HG03097 (cell line): ENCODE data around the gene KIF20A.
"Not testable (repeated sequence)": the region's sequence is repeated elsewhere in the genome, so short reads cannot be mapped to it uniquely, and the experiment has no call there.

ENCODE experiments used
- ATAC-seq: cut with Tn5 transposase; IDR thresholded peaks from one replicate; pipeline ENCODE4 v1.9.1; 2021; ENCODE audit not compliant: unreplicated experiment, low FRiP score

KIF20A gene

GRCh38 chr5:138178516-138179276, at the start of gene KIF20A, which contains the start of gene BRD8:
KIF20A (plus strand) TSS chr5:138179112; CDS start chr5:138179681, 569 bp downstream.
BRD8 (minus strand) TSS chr5:138178630; CDS start chr5:138178614, 16 bp downstream.
- ATAC-seq = peak; percentile 83

- ATAC-seq = no peak
Measured at GRCh38 chr5:138129347-138129746, 49.6 kb upstream of the KIF20A start.

DNA sequence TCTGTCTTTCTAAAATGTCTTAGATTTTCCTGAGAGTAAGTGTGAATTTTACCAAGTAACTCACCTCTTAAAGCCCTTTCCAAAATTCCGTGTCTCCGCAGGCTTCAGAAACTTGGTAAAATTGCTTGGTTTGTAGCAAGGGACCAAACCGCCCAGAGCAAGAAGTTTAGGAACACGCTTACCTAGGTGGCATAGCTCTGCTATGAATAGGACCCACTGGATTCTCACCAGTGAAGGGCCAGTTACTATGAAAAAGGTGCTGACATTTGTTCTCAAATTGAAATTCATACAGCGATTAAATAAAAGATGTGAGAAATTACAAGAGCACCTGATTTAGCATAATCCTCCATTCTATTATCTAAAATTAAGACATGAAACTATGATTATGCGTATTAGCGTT, 46.4 kb upstream of the KIF20A start:
- no peak for ATAC-seq

DNA sequence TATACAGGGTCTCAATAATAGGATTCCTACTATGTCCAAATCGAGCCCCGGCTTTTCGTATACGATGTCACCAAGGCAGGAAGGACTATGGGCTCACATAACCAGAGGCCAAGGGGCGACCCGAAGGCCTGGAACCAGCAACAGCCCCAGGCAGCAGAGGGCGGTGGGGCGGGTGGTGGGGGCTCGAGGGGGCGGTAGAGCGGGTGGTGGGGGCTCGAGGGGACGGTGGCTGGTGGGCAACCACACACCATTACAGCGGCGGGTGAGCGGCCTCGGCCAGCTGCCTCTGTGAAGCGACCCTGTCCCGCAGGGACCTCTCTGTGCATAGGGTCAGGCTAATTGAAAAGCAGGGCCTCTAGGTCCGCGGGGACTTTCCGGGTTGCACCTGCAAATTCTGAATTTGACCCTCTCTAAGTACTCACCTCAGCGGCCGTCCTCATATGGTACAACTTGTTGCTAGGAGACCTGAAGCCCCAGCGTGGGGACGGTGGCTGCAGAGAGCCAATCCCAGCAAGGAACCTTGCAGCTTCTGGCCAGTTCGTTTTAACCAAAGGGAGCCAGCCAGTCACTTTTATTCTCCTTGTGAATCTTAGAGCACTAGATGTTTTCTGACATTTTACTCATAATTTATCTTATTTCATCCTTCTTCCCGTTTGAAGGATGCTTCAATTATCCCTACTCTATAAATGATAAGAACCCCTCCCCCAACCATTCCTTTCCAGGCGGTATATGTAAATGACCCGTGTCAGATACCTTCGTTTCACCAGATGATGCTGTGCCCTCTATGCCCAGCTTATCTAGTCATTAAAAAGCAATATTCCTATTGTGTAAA, 39.7 kb upstream of the KIF20A start, which contains the start of gene NME5:
Gene NME5 (minus strand): TSS at position 480 of the 832 bp plus-strand sequence. CDS start 648 bp downstream, outside the sequence.
- no peak for ATAC-seq

DNA sequence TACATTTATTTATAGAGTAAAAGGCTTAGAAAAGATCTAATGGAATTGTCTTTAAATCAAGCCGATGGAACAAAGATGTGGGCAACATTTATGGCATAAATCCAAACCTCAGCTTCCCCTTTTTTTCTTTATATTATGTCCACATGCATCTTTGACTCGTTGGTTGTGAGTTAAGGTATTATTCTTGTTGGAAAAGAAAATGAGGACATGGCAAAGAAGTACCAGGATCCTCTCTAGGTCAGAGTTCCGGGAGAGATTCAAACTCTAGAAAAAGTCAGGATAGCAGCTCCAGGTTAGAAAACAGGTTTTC, 39.2 kb upstream of the KIF20A start:
- ATAC-seq = no peak

- no peak for ATAC-seq
Measured at GRCh38 chr5:138140268-138140667, 38.6 kb upstream of the KIF20A start.

- ATAC-seq = no peak
Measured at GRCh38 chr5:138141734-138142133, 37.2 kb upstream of the KIF20A start.

DNA sequence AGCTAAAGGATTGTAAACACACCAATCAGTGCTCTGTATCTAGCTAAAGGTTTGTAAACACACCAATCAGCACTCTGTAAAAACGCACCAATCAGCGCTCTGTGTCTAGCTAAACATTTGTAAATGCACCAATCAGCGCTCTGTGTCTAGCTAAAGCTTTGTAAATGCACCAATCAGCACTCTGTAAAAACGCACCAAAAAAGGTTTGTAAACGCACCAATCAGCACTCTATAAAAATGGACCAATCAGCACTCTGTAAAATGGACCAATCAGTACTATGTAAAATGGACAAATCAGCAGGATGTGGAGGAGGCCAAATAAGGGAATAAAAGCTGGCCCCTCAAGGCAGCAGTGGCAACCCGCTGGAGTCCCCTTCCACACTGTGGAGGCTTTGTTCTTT, 35.3 kb upstream of the KIF20A start:
- ATAC-seq = not testable (repeated sequence)

DNA sequence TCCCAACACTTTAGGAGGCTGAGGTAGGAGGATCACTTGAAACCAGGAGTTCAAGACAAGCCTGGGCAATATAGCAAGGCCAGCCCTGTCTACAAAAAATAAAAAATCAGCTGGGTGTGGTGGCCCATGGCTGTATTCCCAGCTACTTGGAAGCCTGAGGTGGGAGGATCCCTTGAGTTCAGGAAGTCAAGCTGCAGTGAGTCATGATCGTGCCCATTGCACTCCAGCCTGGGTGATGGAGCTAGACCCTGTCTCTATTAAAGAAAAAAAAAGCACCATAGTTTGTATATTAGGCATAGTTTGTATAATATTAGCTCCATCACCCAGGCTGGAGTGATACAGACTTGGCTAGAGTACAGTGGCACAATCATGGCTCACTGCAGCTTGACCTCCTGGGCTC, 30.1 kb upstream of the KIF20A start:
- ATAC-seq = no peak

GRCh38 chr5:138149530-138149929, 29.4 kb upstream of the KIF20A start:
- no peak for ATAC-seq

GRCh38 chr5:138155977-138156376, 22.9 kb upstream of the KIF20A start:
- not testable (repeated sequence) for ATAC-seq

GRCh38 chr5:138157626-138158025, 21.3 kb upstream of the KIF20A start:
- ATAC-seq = no peak

- no peak for ATAC-seq
Measured at GRCh38 chr5:138159666-138160065, 19.2 kb upstream of the KIF20A start.

DNA sequence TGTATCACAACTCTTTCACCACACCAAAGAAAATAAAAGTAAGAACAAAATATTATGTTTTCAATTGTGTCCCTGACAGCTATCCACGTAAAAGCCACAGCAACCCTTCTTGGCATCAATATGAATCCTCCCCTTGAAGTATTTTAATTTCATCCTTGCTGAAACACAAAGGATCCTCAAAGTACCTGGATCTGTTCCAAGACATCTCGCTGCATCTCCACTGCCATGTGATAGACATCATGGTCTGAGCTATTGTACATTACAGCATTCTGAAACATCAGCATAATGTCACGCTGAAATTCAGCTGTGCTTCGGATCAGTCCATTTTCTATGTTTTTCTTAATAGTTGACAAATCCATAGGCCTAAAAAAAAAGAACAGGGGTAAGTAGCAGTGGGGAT, 18.2 kb upstream of the KIF20A start:
- no peak for ATAC-seq

DNA sequence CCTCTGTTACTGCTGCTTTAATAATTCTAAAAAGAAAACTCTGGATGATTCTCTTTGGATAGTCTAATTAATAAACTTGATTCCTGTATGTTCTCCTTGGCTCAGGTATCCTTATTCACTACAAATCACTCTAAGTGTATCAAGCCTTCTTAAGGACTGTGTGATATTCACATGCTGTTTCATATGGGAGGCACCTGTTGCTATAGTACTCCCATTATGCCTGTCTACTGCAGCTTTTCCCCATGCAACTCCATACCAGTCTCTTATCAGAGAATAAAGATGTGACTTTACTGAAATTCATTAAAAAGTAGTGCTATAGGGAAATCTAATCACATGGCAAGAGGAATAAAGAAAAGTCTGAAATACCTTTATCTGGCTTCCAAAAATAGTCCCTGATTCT, 15.2 kb upstream of the KIF20A start:
- no peak for ATAC-seq

- ATAC-seq = no peak
Measured at GRCh38 chr5:138169124-138169523, 9.8 kb upstream of the KIF20A start.

GRCh38 chr5:138170299-138170698, 8.6 kb upstream of the KIF20A start:
- no peak for ATAC-seq

DNA sequence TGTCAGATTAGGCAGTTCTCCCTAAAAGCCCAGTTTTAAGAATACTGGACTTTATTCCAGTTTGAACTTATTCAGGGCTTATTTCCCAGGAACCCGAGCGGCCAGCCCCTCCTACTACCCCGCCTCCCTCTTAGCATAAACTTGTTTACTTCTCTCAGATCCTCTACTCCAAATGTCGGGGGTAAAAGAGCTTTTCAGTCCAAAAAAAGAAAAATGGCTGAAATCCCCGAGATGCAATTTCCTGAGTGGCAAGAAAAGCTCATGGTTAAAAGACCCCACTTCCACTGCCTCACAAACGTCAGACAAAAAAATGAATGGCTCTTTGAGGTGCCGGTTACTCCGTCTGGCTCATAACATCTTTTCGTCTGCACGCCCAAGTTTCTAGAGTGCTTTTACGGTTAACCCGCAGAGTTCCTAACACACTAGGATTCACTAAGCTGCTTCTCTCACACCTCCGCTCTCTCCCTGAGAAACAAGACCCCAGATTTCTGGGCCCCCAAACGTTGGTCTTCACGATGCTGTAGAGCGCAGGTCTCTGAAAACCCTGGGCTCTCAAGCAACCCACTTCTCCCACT, 884 bp upstream of the KIF20A start:
- ATAC-seq = no peak

DNA sequence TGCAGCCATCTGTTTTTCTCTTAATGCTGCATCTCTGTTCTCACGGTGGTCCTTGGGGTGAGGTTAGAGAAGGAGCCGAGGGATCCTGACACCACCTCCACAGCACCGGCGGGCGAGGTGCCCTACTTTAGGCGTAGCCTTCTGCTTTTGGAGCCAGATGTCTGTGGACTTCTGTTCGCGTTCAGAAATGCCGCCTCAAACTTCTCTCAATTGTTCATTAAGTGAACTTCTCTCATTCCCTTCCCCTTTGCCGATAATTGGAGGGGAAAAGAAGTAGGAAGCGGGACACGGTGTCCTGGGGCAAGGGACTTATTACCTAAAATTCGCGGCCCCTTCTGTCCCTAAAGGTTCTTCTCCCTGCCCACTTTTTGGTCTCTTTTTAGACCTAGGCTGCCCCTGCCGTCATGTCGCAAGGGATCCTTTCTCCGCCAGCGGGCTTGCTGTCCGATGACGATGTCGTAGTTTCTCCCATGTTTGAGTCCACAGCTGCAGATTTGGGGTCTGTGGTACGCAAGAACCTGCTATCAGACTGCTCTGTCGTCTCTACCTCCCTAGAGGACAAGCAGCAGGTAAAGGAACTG, 455 bp downstream of the KIF20A start:
- ATAC-seq = no peak

- no peak for ATAC-seq
Measured at GRCh38 chr5:138180183-138180782, 1.4 kb downstream of the KIF20A start.

- no peak for ATAC-seq
Measured at GRCh38 chr5:138180841-138181240, 1.9 kb downstream of the KIF20A start.
